ENCODE data around the gene PREPL. TPM values are rescaled to one million over a fixed set of nuclear protein-coding genes. Genes with fewer than 3 reads are reported as not detected.

PREPL gene
- total RNA-seq (2014; rRNA removed; shearing (Covaris generic)) (43.1 and 49.0 TPM in 2 replicates), polyA plus RNA-seq (2016; fragmentation: Nextera tagmentation; extraction: Ambion mirVana) (16.5 and 18.8 TPM in 2 replicates)
- long read RNA-seq, full-length matches to known transcripts = 2 of 10 reads
- long read RNA-seq, partial matches to known transcripts = 4 of 10 reads
- long read RNA-seq, other reads (novel, unspliced or antisense) = 4 of 10 reads

DNA sequence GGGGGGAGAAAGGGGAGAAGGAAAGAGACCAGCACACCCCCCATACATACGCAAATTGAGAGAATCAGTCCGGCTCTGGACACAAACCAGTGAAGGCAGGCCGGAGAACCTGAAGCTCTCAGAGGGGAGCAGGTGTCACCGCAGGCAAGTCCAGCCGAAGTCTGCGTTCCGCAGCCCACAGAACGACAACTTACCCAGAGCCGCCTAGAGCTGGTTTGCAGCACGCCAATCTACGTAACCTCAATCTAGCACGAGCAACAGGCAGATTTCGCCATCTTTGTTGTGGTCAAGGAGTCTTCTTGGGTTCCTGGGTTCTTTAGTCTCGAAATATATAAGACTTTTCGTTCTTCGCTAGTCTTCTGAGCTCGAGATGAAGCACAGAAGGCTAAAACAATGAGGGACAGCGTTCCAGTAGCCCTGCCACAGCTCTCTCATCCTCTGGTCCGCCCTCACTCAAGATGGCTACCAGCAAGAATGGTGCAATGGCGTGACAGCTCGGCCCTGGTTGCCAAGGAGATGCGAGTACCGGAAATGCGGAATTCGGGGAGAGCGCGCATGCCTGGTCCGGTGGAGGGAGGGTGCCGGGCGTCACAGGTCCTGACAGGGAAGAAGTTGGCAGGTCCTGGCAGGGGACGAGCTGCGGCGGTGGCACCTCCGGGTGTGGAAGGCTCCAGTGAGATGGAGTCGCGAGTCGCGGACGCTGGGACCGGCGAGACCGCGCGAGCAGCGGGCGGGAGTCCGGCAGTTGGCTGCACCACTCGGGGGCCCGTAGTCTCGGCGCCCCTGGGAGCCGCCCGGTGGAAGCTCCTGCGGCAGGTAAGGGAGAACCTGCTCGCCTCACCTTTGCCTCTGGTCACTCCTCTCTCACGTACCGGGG, at the start of gene PREPL, which contains the start of gene CAMKMT:
PREPL (minus strand) TSS at position 165 of the 877 bp plus-strand sequence. CDS start 15,152 bp downstream, outside the sequence.
CAMKMT (plus strand) TSS at position 618 of the 877 bp plus-strand sequence.
- Mint-ChIP-seq H3K27ac (peak within 1 kb of the TSS; percentile 100), H3K4me1 (peaks cover 18% of the 10 kb centered on the region), H3K4me3 (peak within 1 kb of the TSS; percentile 98), H3K36me3 (ENCODE audit: low read depth) (no peaks in the 10 kb centered on the region; the same call in 2 of the 3 replicates), H3K9me3 (peaks cover 3% of the 10 kb centered on the region; the same call in 1 of the 3 replicates), H3K27me3 (ENCODE audit: insufficient read depth, low read depth, poor library complexity) (peaks cover 6% of the 10 kb centered on the region)
- Histone ChIP-seq H3K79me2 (replicated peaks; ENCODE audit: insufficient read depth) (peaks cover 54% of the 10 kb centered on the region), H3K27ac (ENCODE audit: low read depth) (peak within 1 kb of the TSS; percentile 97), H2AFZ (peak within 1 kb of the TSS; percentile 93), H3K4me3 (peak within 1 kb of the TSS; percentile 87), H3K36me3 (ENCODE audit: insufficient read depth) (no peaks in the 10 kb centered on the region), H3K4me2 (peak within 1 kb of the TSS; percentile 85), H3K9me2 (ENCODE audit: insufficient read depth) (no peaks in the 10 kb centered on the region), H3K27me3 (ENCODE audit: insufficient read depth) (no peaks in the 10 kb centered on the region), H3F3A (replicated peaks; ENCODE audit: low read depth) (peaks cover 5% of the 10 kb centered on the region; the same call in 1 of the 2 replicates), H3K4me1 (ENCODE audit: insufficient read depth) (peaks cover 8% of the 10 kb centered on the region; the same call in 1 of the 2 replicates), H4K20me1 (replicated peaks; ENCODE audit: insufficient read depth) (no peaks in the 10 kb centered on the region)
- DNase-seq (ENCODE audit: low spot score) (peak; percentile 99), ATAC-seq (peak; percentile 88)
- TF ChIP-seq STAT1 (IDR thresholded peaks at IDR 0.05; ENCODE audit: unreplicated experiment) (no peak), EZH2 (IDR thresholded peaks at IDR 0.05; ENCODE audit: low read depth, unreplicated experiment) (no peak), EZH2phosphoT487 (IDR thresholded peaks at IDR 0.05; ENCODE audit: unreplicated experiment) (no peak), CREB1 (CRISPR knock-in tag; IDR thresholded peaks at IDR 0.05; ENCODE audit: low read depth) (peak; percentile 81), NANOG (IDR thresholded peaks at IDR 0.05; ENCODE audit: borderline replicate concordance) (no peak), JUNB (IDR thresholded peaks at IDR 0.05; ENCODE audit: unreplicated experiment) (no peak), ZNF331 (CRISPR knock-in tag; IDR thresholded peaks at IDR 0.05; ENCODE audit: low read depth) (no peak), POLR2AphosphoS5 (IDR thresholded peaks at IDR 0.05; ENCODE audit: low read depth) (peak; percentile 74)
- TF ChIP-seq, protein P1, sequence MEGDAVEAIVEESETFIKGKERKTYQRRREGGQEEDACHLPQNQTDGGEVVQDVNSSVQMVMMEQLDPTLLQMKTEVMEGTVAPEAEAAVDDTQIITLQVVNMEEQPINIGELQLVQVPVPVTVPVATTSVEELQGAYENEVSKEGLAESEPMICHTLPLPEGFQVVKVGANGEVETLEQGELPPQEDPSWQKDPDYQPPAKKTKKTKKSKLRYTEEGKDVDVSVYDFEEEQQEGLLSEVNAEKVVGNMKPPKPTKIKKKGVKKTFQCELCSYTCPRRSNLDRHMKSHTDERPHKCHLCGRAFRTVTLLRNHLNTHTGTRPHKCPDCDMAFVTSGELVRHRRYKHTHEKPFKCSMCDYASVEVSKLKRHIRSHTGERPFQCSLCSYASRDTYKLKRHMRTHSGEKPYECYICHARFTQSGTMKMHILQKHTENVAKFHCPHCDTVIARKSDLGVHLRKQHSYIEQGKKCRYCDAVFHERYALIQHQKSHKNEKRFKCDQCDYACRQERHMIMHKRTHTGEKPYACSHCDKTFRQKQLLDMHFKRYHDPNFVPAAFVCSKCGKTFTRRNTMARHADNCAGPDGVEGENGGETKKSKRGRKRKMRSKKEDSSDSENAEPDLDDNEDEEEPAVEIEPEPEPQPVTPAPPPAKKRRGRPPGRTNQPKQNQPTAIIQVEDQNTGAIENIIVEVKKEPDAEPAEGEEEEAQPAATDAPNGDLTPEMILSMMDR (conservative IDR thresholded peaks at IDR 0.05; ENCODE audit: low read depth in 2 of 2) = no peak
- TF ChIP-seq, protein P2, sequence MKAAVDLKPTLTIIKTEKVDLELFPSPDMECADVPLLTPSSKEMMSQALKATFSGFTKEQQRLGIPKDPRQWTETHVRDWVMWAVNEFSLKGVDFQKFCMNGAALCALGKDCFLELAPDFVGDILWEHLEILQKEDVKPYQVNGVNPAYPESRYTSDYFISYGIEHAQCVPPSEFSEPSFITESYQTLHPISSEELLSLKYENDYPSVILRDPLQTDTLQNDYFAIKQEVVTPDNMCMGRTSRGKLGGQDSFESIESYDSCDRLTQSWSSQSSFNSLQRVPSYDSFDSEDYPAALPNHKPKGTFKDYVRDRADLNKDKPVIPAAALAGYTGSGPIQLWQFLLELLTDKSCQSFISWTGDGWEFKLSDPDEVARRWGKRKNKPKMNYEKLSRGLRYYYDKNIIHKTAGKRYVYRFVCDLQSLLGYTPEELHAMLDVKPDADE (IDR thresholded peaks at IDR 0.05) = peak; percentile 86
